CD4-positive, alpha-beta T cell treated with Interleukin-6 at 100 ng/mL for 8 hours (primary cell): ENCODE results near the gene KIF4A.

Experiments
- DNase-seq: peaks from one replicate; pipeline ENCODE4 v3.0.0-alpha.2; 2020; ENCODE audit warnings: mixed read lengths, low spot score

The KIF4A gene

GRCh38 chrX:70437921-70438665, 148.2 kb downstream of the KIF4A start:
- no peak for DNase-seq

- no peak for DNase-seq
These were observed 149.1 kb downstream of the KIF4A start for GRCh38 chrX:70439016-70439415.

- DNase-seq: no peak
These were observed 152.3 kb downstream of the KIF4A start for GRCh38 chrX:70442224-70442623.

- no peak for DNase-seq
These were observed 154.5 kb downstream of the KIF4A start, which contains the start of gene DLG3 for GRCh38 chrX:70444326-70444945. Gene DLG3, plus strand, starts transcription at chrX:70444835. Its CDS starts 367 bp downstream, at chrX:70445202.

- DNase-seq: no peak
These were observed 155.2 kb downstream of the KIF4A start for GRCh38 chrX:70444946-70445656.

GRCh38 chrX:70445951-70446350, 156.0 kb downstream of the KIF4A start:
- DNase-seq: no peak

- no peak for DNase-seq
These were observed 156.8 kb downstream of the KIF4A start for GRCh38 chrX:70446380-70447350.

GRCh38 chrX:70449457-70449966, 159.6 kb downstream of the KIF4A start:
- no peak for DNase-seq

GRCh38 chrX:70452143-70452733, 162.3 kb downstream of the KIF4A start:
- DNase-seq: peak; percentile 49

- no peak for DNase-seq
These were observed 163.2 kb downstream of the KIF4A start for GRCh38 chrX:70453024-70453618.

GRCh38 chrX:70454441-70455365, 164.8 kb downstream of the KIF4A start:
- DNase-seq: peak; percentile 56

GRCh38 chrX:70455366-70456202, 165.7 kb downstream of the KIF4A start:
- no peak for DNase-seq

GRCh38 chrX:70456256-70456655, 166.4 kb downstream of the KIF4A start:
- DNase-seq: no peak

- DNase-seq: no peak
These were observed 171.1 kb downstream of the KIF4A start for GRCh38 chrX:70461026-70461425.

- no peak for DNase-seq
These were observed 174.1 kb downstream of the KIF4A start for GRCh38 chrX:70464051-70464450.

- no peak for DNase-seq
These were observed 177.1 kb downstream of the KIF4A start for GRCh38 chrX:70466968-70467367.

- no peak for DNase-seq
These were observed 178.8 kb downstream of the KIF4A start for GRCh38 chrX:70468709-70469108.
